Measurements from ENCODE around the gene MYOZ3. TPM values are rescaled to one million over a fixed set of nuclear protein-coding genes. Genes with fewer than 3 reads are reported as not detected.

MYOZ3 gene
- polyA plus RNA-seq, 1 donor from 2014 or later: not detected

DNA sequence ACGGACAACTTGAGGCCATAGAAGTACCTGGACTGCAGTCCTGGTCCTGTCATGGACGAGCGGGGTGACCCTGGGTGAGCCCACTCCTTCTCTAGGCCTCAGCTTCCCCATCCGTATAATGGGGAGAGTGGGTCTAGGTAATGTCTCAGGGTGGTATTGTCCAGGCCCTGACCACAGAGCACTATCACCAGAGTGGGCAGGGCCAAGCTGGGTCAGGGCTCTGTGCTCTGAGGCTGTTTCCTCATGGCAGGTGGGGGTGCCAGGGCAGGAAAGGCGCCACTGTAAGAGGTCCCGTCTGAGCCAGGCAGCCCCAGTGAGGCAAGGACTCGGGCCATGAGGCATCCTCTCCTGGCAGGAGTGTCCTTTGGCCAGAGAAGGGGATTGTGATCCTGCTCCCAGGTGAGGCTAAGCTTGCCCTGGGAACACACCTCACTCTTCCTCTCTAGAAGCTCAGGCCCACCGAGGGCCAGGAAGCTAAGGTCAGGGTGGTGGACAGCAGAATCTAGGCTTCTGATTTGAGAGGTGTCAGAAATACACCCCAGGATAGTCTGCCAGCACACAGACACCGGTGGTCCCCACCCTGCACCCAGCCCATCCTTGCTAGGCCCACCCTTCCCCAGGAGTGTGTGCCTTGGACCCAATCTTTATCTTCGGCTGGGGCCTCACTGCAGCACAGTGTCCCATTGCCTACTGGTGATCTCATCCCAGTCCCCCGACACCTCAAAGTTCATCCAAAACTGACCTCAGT lies 1.5 kb upstream of the MYOZ3 start:
- TF ChIP-seq SMC3 (conservative IDR thresholded peaks at IDR 0.05; ENCODE audit: poor library complexity) (no peak), EP300 (conservative IDR thresholded peaks at IDR 0.05; ENCODE audit: poor library complexity, severe bottlenecking) (no peak), TAF1 (IDR thresholded peaks at IDR 0.05; ENCODE audit: low read depth) (no peak), EZH2 (IDR thresholded peaks at IDR 0.05; ENCODE audit: borderline replicate concordance, insufficient read depth, low read length, poor library complexity, severe bottlenecking) (no peak), MXI1 (conservative IDR thresholded peaks at IDR 0.05; ENCODE audit: poor library complexity, severe bottlenecking) (no peak), RAD21 (conservative IDR thresholded peaks at IDR 0.05) (no peak), POLR2AphosphoS5 (IDR thresholded peaks at IDR 0.05) (no peak)
- TF ChIP-seq, protein P1, sequence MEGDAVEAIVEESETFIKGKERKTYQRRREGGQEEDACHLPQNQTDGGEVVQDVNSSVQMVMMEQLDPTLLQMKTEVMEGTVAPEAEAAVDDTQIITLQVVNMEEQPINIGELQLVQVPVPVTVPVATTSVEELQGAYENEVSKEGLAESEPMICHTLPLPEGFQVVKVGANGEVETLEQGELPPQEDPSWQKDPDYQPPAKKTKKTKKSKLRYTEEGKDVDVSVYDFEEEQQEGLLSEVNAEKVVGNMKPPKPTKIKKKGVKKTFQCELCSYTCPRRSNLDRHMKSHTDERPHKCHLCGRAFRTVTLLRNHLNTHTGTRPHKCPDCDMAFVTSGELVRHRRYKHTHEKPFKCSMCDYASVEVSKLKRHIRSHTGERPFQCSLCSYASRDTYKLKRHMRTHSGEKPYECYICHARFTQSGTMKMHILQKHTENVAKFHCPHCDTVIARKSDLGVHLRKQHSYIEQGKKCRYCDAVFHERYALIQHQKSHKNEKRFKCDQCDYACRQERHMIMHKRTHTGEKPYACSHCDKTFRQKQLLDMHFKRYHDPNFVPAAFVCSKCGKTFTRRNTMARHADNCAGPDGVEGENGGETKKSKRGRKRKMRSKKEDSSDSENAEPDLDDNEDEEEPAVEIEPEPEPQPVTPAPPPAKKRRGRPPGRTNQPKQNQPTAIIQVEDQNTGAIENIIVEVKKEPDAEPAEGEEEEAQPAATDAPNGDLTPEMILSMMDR (IDR thresholded peaks at IDR 0.05; ENCODE audit: poor library complexity, severe bottlenecking): no peak
- TF ChIP-seq, protein P2, sequence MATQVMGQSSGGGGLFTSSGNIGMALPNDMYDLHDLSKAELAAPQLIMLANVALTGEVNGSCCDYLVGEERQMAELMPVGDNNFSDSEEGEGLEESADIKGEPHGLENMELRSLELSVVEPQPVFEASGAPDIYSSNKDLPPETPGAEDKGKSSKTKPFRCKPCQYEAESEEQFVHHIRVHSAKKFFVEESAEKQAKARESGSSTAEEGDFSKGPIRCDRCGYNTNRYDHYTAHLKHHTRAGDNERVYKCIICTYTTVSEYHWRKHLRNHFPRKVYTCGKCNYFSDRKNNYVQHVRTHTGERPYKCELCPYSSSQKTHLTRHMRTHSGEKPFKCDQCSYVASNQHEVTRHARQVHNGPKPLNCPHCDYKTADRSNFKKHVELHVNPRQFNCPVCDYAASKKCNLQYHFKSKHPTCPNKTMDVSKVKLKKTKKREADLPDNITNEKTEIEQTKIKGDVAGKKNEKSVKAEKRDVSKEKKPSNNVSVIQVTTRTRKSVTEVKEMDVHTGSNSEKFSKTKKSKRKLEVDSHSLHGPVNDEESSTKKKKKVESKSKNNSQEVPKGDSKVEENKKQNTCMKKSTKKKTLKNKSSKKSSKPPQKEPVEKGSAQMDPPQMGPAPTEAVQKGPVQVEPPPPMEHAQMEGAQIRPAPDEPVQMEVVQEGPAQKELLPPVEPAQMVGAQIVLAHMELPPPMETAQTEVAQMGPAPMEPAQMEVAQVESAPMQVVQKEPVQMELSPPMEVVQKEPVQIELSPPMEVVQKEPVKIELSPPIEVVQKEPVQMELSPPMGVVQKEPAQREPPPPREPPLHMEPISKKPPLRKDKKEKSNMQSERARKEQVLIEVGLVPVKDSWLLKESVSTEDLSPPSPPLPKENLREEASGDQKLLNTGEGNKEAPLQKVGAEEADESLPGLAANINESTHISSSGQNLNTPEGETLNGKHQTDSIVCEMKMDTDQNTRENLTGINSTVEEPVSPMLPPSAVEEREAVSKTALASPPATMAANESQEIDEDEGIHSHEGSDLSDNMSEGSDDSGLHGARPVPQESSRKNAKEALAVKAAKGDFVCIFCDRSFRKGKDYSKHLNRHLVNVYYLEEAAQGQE (IDR thresholded peaks at IDR 0.05; ENCODE audit: borderline replicate concordance): no peak
- Histone ChIP-seq H3K4me2 (ENCODE audit: low read length) (no peak overlapping the region), H3K27ac (ENCODE audit: low read length) (no peak overlapping the region)

DNA sequence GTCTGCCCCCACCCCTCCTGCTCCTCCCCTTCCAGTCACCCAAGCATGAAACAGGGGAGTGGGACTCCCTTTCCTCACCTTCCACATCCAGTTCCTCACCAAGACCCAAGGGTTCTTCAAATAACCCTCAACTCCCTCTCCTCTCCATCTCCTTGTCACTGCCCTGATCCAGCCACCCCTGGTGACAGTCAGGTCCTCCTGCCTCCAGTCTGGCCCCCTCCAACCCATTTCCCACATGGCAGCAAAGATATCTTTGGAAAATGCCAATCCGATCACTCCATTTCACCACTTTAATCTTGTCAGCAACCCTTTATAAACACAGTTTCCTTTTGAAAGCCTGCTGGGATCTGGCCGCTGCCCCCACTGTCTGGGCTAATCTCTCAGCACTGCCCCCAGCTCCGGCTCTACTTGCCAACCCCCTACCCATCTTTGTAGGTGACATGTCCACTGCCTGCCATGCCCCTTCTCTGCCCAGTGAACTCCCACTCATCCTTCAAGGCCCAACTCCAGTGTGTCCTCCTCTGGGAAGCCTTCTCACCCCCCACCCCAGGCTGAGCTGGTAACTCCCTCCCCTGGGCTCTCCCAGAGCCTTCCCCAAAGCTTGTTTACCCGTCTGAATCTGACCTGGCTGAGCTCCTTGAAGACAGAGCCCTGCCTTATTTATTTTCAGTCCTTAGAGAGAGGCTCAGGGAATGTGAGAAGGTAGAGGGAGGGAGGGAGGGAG lies 781 bp upstream of the MYOZ3 start:
- Histone ChIP-seq H3K27ac (ENCODE audit: low read length) (no peak overlapping the region), H4K20me1 (ENCODE audit: insufficient read depth) (no peaks in the 10 kb centered on the region), H3K36me3 (ENCODE audit: insufficient read depth, low read length) (no peaks in the 10 kb centered on the region), H3K4me2 (ENCODE audit: low read length) (no peak overlapping the region), H3K9me3 (ENCODE audit: low read length) (no peaks in the 10 kb centered on the region), H3F3A (ENCODE audit: insufficient read depth, low read length, poor library complexity, severe bottlenecking) (no peaks in the 10 kb centered on the region), H3K27me3 (ENCODE audit: insufficient read depth, low read depth, low read length) (no peaks in the 10 kb centered on the region), H2AFZ (ENCODE audit: low read depth, low read length) (no peak overlapping the region), H3K4me3 (ENCODE audit: low read length) (no peak overlapping the region), H3K9ac (ENCODE audit: low read length) (no peak overlapping the region), H3K9me2 (ENCODE audit: insufficient read depth, low read length) (no peaks in the 10 kb centered on the region), H3K79me2 (replicated peaks; ENCODE audit: insufficient read depth, low read length) (no peaks in the 10 kb centered on the region)
- TF ChIP-seq POLR2AphosphoS5 (IDR thresholded peaks at IDR 0.05) (no peak), MXI1 (conservative IDR thresholded peaks at IDR 0.05; ENCODE audit: poor library complexity, severe bottlenecking) (no peak), TAF1 (IDR thresholded peaks at IDR 0.05; ENCODE audit: low read depth) (no peak), EP300 (conservative IDR thresholded peaks at IDR 0.05; ENCODE audit: poor library complexity, severe bottlenecking) (no peak), EZH2 (IDR thresholded peaks at IDR 0.05; ENCODE audit: borderline replicate concordance, insufficient read depth, low read length, poor library complexity, severe bottlenecking) (no peak), RAD21 (conservative IDR thresholded peaks at IDR 0.05) (no peak), SMC3 (conservative IDR thresholded peaks at IDR 0.05; ENCODE audit: poor library complexity) (no peak)
- TF ChIP-seq, protein P1 (IDR thresholded peaks at IDR 0.05; ENCODE audit: poor library complexity, severe bottlenecking): no peak
- TF ChIP-seq, protein P2 (IDR thresholded peaks at IDR 0.05; ENCODE audit: borderline replicate concordance): no peak

More for the DNA sequence above, 1.5 kb upstream of the MYOZ3 start:
- H3K9me3 ChIP-seq (ENCODE audit: low read length): no peaks in the 10 kb centered on the region
- H3K79me2 ChIP-seq (replicated peaks; ENCODE audit: insufficient read depth, low read length): no peaks in the 10 kb centered on the region
- no peaks in the 10 kb centered on the region for H4K20me1 ChIP-seq (ENCODE audit: insufficient read depth)
- no peak overlapping the region for H2AFZ ChIP-seq (ENCODE audit: low read depth, low read length)
- no peaks in the 10 kb centered on the region for H3K36me3 ChIP-seq (ENCODE audit: insufficient read depth, low read length)
- H3K4me3 ChIP-seq (ENCODE audit: low read length): no peak overlapping the region
- H3K9ac ChIP-seq (ENCODE audit: low read length): no peak overlapping the region
- no peaks in the 10 kb centered on the region for H3K27me3 ChIP-seq (ENCODE audit: insufficient read depth, low read depth, low read length)
- H3K9me2 ChIP-seq (ENCODE audit: insufficient read depth, low read length): no peaks in the 10 kb centered on the region
- no peaks in the 10 kb centered on the region for H3F3A ChIP-seq (ENCODE audit: insufficient read depth, low read length, poor library complexity, severe bottlenecking)
